ENCODE data around the gene PIK3R3.

PIK3R3 gene

DNA sequence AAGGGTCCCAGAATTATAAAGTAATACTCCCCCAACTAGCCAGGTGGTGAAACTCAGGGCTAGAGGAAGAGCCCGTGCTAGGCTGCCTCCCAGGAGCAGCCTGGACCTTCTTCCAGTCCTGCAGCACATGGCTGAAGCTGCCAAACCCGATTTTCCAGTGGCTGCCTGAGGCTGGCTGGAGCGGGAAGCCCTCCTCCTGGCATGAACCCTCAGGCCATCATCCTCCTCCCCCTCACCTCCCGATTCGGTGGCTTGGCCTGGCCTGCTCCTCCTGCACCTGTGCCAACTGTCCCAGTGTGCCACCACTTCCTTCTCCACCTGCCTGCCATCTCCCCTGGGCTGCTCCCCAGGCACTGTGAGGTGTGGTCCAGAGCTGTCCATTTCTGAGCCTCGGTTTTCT, 39.4 kb upstream of the PIK3R3 start:
- H3K4me3 ChIP-seq (ENCODE audit: low read length, poor library complexity, severe bottlenecking) = no peak overlapping the region
- no peaks in the 10 kb centered on the region for H3K9me2 ChIP-seq (replicated peaks; ENCODE audit: low read depth, low read length)
- TF ChIP-seq, protein P1, sequence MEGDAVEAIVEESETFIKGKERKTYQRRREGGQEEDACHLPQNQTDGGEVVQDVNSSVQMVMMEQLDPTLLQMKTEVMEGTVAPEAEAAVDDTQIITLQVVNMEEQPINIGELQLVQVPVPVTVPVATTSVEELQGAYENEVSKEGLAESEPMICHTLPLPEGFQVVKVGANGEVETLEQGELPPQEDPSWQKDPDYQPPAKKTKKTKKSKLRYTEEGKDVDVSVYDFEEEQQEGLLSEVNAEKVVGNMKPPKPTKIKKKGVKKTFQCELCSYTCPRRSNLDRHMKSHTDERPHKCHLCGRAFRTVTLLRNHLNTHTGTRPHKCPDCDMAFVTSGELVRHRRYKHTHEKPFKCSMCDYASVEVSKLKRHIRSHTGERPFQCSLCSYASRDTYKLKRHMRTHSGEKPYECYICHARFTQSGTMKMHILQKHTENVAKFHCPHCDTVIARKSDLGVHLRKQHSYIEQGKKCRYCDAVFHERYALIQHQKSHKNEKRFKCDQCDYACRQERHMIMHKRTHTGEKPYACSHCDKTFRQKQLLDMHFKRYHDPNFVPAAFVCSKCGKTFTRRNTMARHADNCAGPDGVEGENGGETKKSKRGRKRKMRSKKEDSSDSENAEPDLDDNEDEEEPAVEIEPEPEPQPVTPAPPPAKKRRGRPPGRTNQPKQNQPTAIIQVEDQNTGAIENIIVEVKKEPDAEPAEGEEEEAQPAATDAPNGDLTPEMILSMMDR (conservative IDR thresholded peaks at IDR 0.05; ENCODE audit: low read length) = no peak
- no peak for TF ChIP-seq EZH2phosphoT487 (IDR thresholded peaks at IDR 0.05; ENCODE audit: borderline replicate concordance)
- no peak overlapping the region for H3K9ac ChIP-seq (ENCODE audit: low read depth, low read length, poor library complexity, severe bottlenecking)
- H2AFZ ChIP-seq (ENCODE audit: low read length) = no peak overlapping the region
- H3K4me2 ChIP-seq (ENCODE audit: low read depth, low read length, poor library complexity, severe bottlenecking) = no peak overlapping the region
- no peaks in the 10 kb centered on the region for H3F3A ChIP-seq (ENCODE audit: low read depth)
- no peaks in the 10 kb centered on the region for H4K20me1 ChIP-seq (ENCODE audit: insufficient read depth, low read length, poor library complexity, severe bottlenecking)
- H3K79me2 ChIP-seq (ENCODE audit: insufficient read depth, low read length) = no peaks in the 10 kb centered on the region
- H3K9me3 ChIP-seq (ENCODE audit: insufficient read depth, low read depth, low read length) = no peaks in the 10 kb centered on the region
- H3K36me3 ChIP-seq (ENCODE audit: insufficient read depth, low read length) = no peaks in the 10 kb centered on the region
- no peaks in the 10 kb centered on the region for H3K27me3 ChIP-seq (ENCODE audit: insufficient read depth, low read length, poor library complexity, severe bottlenecking)
- no peaks in the 10 kb centered on the region for H3K4me1 ChIP-seq (ENCODE audit: insufficient read depth, low read length, poor library complexity, severe bottlenecking)

DNA sequence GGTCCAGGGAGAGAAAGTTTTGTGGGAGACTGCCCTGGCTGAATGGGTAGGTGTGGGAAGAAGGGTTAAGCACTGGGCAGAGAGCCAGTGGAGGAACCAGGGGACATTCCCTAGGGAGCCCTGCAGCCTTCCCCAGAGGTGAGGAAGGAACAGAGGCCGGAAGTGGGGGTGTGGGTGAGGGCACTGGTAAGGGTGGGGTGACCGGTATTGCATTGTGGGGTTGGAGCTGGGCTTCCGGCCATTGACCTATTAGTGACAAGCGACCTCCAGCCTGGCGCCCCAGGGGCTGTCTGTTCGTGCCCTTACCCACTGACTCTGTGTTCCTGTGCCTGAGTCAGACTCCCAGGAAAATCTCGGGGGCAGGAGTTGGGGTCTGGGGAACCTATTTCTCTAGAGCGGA, 38.9 kb upstream of the PIK3R3 start:
- Histone ChIP-seq H3K4me1 (ENCODE audit: insufficient read depth, low read length, poor library complexity, severe bottlenecking) (no peaks in the 10 kb centered on the region), H3K4me3 (ENCODE audit: low read length, poor library complexity, severe bottlenecking) (no peak overlapping the region), H3K79me2 (ENCODE audit: insufficient read depth, low read length) (no peaks in the 10 kb centered on the region), H3F3A (ENCODE audit: low read depth) (no peaks in the 10 kb centered on the region), H3K4me2 (ENCODE audit: low read depth, low read length, poor library complexity, severe bottlenecking) (no peak overlapping the region), H3K9me3 (ENCODE audit: insufficient read depth, low read depth, low read length) (no peaks in the 10 kb centered on the region), H3K36me3 (ENCODE audit: insufficient read depth, low read length) (no peaks in the 10 kb centered on the region), H2AFZ (ENCODE audit: low read length) (no peak overlapping the region), H3K9ac (ENCODE audit: low read depth, low read length, poor library complexity, severe bottlenecking) (no peak overlapping the region), H3K27me3 (ENCODE audit: insufficient read depth, low read length, poor library complexity, severe bottlenecking) (no peaks in the 10 kb centered on the region), H3K9me2 (replicated peaks; ENCODE audit: low read depth, low read length) (no peaks in the 10 kb centered on the region), H4K20me1 (ENCODE audit: insufficient read depth, low read length, poor library complexity, severe bottlenecking) (no peaks in the 10 kb centered on the region)
- TF ChIP-seq EZH2phosphoT487 (IDR thresholded peaks at IDR 0.05; ENCODE audit: borderline replicate concordance) = no peak
- TF ChIP-seq, protein P1 (conservative IDR thresholded peaks at IDR 0.05; ENCODE audit: low read length) = no peak

DNA sequence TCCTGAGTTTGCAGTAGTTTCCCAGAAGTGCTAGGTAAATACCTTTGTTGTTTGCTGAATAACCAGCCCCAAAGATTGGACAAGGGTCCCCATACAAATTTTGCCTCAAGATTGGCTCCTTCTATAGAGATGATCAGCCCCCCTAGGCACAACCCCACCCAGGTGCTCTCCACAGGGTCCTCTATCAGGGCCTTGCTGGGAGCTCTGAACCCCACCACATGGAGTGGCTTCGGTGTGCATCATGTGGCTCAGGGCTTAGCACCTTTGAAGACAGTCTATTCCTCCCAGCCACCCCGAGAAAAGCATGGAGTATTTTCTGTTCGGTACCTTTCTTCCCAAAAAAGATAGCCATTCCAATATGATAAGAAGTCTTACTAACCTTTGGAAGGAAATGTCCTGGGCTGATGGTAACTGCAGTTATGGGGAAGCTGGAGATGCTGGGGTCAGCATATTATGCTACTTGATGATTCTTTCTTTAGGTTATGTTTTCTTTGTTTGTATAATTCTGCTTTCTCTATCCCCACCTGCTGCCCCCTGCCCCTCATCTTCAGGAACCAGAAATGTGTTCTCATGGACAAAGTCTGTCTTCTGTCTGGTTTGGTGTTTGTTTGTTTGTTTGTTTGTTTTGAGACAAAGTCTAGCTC, 37.5 kb upstream of the PIK3R3 start:
- Histone ChIP-seq H3K4me2 (ENCODE audit: low read depth, low read length, poor library complexity, severe bottlenecking) (no peak overlapping the region), H3K4me3 (ENCODE audit: low read length, poor library complexity, severe bottlenecking) (no peak overlapping the region), H3F3A (ENCODE audit: low read depth) (no peaks in the 10 kb centered on the region), H3K9ac (ENCODE audit: low read depth, low read length, poor library complexity, severe bottlenecking) (no peak overlapping the region), H3K36me3 (ENCODE audit: insufficient read depth, low read length) (no peaks in the 10 kb centered on the region), H3K4me1 (ENCODE audit: insufficient read depth, low read length, poor library complexity, severe bottlenecking) (no peaks in the 10 kb centered on the region), H3K27me3 (ENCODE audit: insufficient read depth, low read length, poor library complexity, severe bottlenecking) (no peaks in the 10 kb centered on the region), H2AFZ (ENCODE audit: low read length) (no peak overlapping the region), H3K9me2 (replicated peaks; ENCODE audit: low read depth, low read length) (no peaks in the 10 kb centered on the region), H3K9me3 (ENCODE audit: insufficient read depth, low read depth, low read length) (no peaks in the 10 kb centered on the region), H3K79me2 (ENCODE audit: insufficient read depth, low read length) (no peaks in the 10 kb centered on the region), H4K20me1 (ENCODE audit: insufficient read depth, low read length, poor library complexity, severe bottlenecking) (no peaks in the 10 kb centered on the region)
- no peak for TF ChIP-seq EZH2phosphoT487 (IDR thresholded peaks at IDR 0.05; ENCODE audit: borderline replicate concordance)
- TF ChIP-seq, protein P1 (conservative IDR thresholded peaks at IDR 0.05; ENCODE audit: low read length) = no peak

Measured in Loucy (cell line).